Mesendoderm (in vitro differentiated cells): ENCODE results near the gene AHCTF1.

Experiments
- DNase-seq: peaks from one replicate; pipeline ENCODE4 v3.0.0; 2013
- H2AK5ac ChIP-seq: 2 replicates; pipeline ENCODE4 v1.6.1; 2013; ENCODE audit warnings: low read length, inconsistent platforms
- H2BK120ac ChIP-seq: 2 replicates; pipeline ENCODE4 v1.6.1; 2013; ENCODE audit warnings: low read depth, mild to moderate bottlenecking, low read length, moderate library complexity, mixed read lengths
- H2BK15ac ChIP-seq: replicated peaks from 2 replicates; pipeline ENCODE4 v1.6.1; 2013; ENCODE audit warnings: low read depth, mild to moderate bottlenecking, moderate library complexity
- H2BK5ac ChIP-seq: 2 replicates; pipeline ENCODE4 v1.6.1; 2013; ENCODE audit warnings: low read length, inconsistent platforms
- H3K18ac ChIP-seq: 2 replicates; pipeline ENCODE4 v1.6.1; 2013; ENCODE audit warnings: mild to moderate bottlenecking, low read length, mixed read lengths
- H3K23ac ChIP-seq: one replicate; pipeline ENCODE4 v1.6.1; 2013; ENCODE audit warnings: low read length
- H3K27ac ChIP-seq: 2 replicates; pipeline ENCODE4 v1.5.1; 2013; ENCODE audit warnings: low read depth, mild to moderate bottlenecking, inconsistent platforms, low read length, moderate library complexity
- H3K27me3 ChIP-seq: 2 replicates; pipeline ENCODE4 v1.6.1; 2013; ENCODE audit warnings: low read length, control low read depth, mild to moderate bottlenecking, inconsistent platforms; ENCODE audit not compliant: insufficient read depth, poor library complexity
- H3K36me3 ChIP-seq: 2 replicates; pipeline ENCODE4 v1.6.1; 2013; ENCODE audit warnings: low read length, inconsistent platforms; ENCODE audit not compliant: control insufficient read depth, insufficient read depth
- H3K4ac ChIP-seq: one replicate; pipeline ENCODE4 v1.6.1; 2013; ENCODE audit warnings: low read depth, mild to moderate bottlenecking, low read length, moderate library complexity
- H3K4me1 ChIP-seq: 2 replicates; pipeline ENCODE4 v1.6.1; 2013; ENCODE audit warnings: low read depth, low read length, inconsistent platforms; ENCODE audit not compliant: control insufficient read depth
- H3K4me2 ChIP-seq: 2 replicates; pipeline ENCODE4 v1.6.1; 2013; ENCODE audit warnings: low read length
- H3K4me3 ChIP-seq: 2 replicates; pipeline ENCODE4 v1.5.1; 2013; ENCODE audit warnings: mild to moderate bottlenecking, low read length
- H3K56ac ChIP-seq: one replicate; pipeline ENCODE4 v1.6.1; 2013; ENCODE audit warnings: low read length
- H3K79me1 ChIP-seq: 2 replicates; pipeline ENCODE4 v1.6.1; 2013; ENCODE audit warnings: low read length, inconsistent platforms
- H3K79me2 ChIP-seq: 2 replicates; pipeline ENCODE4 v1.6.1; 2013; ENCODE audit warnings: mild to moderate bottlenecking, low read length; ENCODE audit not compliant: control insufficient read depth, insufficient read depth
- H3K9ac ChIP-seq: 2 replicates; pipeline ENCODE4 v1.6.1; 2013; ENCODE audit warnings: low read length, inconsistent platforms
- H4K5ac ChIP-seq: one replicate; pipeline ENCODE4 v1.6.1; 2013; ENCODE audit warnings: low read length
- H4K8ac ChIP-seq: one replicate; pipeline ENCODE4 v1.6.1; 2013; ENCODE audit warnings: low read depth, mild to moderate bottlenecking, control low read depth, low read length, moderate library complexity
- WGBS: extraction: QIAGEN DNeasy Blood & Tissue Kit; methylation state at CpG from one replicate; pipeline ENCODE4 v1.1.7; 2013; ENCODE audit warnings: low lambda C conversion rate, missing lambda C conversion rate; ENCODE audit not compliant: insufficient coverage; ENCODE audit errors: extremely low coverage; 5-methylcytosine and 5-hydroxymethylcytosine counted together

The AHCTF1 gene

GRCh38 chr1:246801241-246802020, 130.3 kb downstream of the AHCTF1 start:
- Histone ChIP-seq H3K4me1 (no peaks in the 10 kb centered on the region), H3K36me3 (no peaks in the 10 kb centered on the region), H3K18ac (no peak overlapping the region), H3K27ac (no peak overlapping the region), H3K27me3 (no peaks in the 10 kb centered on the region), H3K4me3 (no peak overlapping the region), H2BK120ac (no peak overlapping the region), H3K79me1 (no peaks in the 10 kb centered on the region), H4K5ac (no peak overlapping the region), H3K4ac (no peak overlapping the region), H2AK5ac (no peak overlapping the region), H3K56ac (no peak overlapping the region), H4K8ac (no peak overlapping the region), H3K79me2 (no peaks in the 10 kb centered on the region), H3K4me2 (no peak overlapping the region), H3K9ac (no peak overlapping the region), H2BK5ac (no peak overlapping the region), H2BK15ac (no peak overlapping the region), H3K23ac (no peak overlapping the region)
- WGBS: no CpG with 5 or more reads among the region's 11 CpGs
- DNase-seq: no peak

DNA sequence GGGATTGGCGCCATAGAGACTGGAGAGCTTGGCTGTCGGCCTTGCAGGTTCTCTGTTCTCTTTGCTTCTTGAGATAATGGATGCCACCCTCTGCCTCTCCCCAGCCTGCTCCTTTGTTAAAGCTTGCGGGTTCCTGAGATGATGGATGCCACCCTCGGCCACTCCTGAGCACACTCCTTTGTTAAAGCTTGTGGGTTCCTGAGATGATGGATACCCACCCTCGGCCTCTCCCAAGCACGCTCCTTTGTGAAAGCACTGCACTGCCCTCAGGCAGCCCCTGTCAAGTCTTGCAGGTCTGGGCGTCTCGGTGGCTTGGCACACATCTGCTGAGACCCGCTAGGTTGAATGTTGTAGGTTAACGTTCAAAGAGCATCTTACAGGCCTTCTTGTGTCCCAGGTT, 131.0 kb downstream of the AHCTF1 start:
- Histone ChIP-seq H3K27me3 (no peaks in the 10 kb centered on the region), H3K27ac (no peak overlapping the region), H3K36me3 (no peaks in the 10 kb centered on the region), H3K4me3 (no peak overlapping the region), H3K9ac (no peak overlapping the region), H3K4ac (no peak overlapping the region), H4K8ac (no peak overlapping the region), H3K56ac (no peak overlapping the region), H3K23ac (no peak overlapping the region), H3K79me1 (no peaks in the 10 kb centered on the region), H3K79me2 (no peaks in the 10 kb centered on the region), H2AK5ac (no peak overlapping the region), H2BK15ac (no peak overlapping the region), H3K18ac (no peak overlapping the region), H2BK5ac (no peak overlapping the region), H4K5ac (no peak overlapping the region), H3K4me1 (no peaks in the 10 kb centered on the region), H3K4me2 (no peak overlapping the region), H2BK120ac (no peak overlapping the region)
- no peak for DNase-seq
- WGBS: no CpG with 5 or more reads among the region's 10 CpGs

DNA sequence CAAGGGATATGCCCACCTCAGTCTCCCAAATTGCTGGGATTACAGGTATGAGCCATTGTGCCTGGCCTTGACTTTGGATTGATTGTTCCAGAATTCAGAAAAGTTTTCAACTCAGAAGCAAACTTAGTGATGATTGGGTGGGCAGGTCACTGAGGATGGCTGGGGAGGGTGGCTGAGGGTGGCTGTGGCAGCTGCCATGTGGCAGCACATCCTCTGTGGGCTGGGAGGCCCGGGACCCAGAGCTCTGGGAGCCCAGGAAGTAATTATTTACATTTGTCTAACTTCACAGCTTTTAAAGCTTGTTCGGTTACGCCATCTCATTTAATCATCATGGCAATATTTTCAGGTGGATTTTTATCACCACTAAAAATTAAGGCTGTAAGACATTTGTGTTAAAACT, 131.4 kb downstream of the AHCTF1 start:
- Histone ChIP-seq H2BK120ac (no peak overlapping the region), H3K4me3 (no peak overlapping the region), H3K9ac (no peak overlapping the region)

GRCh38 chr1:246798606-246799496, 132.9 kb downstream of the AHCTF1 start:
- H3K9ac ChIP-seq: no peak overlapping the region
- H2AK5ac ChIP-seq: no peak overlapping the region
- no peak overlapping the region for H3K56ac ChIP-seq
- no peak overlapping the region for H3K4me3 ChIP-seq
- no peak overlapping the region for H3K27ac ChIP-seq
- no peak overlapping the region for H4K5ac ChIP-seq
- no peak overlapping the region for H2BK15ac ChIP-seq
- no peaks in the 10 kb centered on the region for H3K36me3 ChIP-seq
- H4K8ac ChIP-seq: no peak overlapping the region
- no peak overlapping the region for H2BK5ac ChIP-seq
- H3K4me1 ChIP-seq: peaks cover 7% of the 10 kb centered on the region
- no peak overlapping the region for H2BK120ac ChIP-seq
- H3K18ac ChIP-seq: no peak overlapping the region
- no peak overlapping the region for H3K23ac ChIP-seq
- no CpG with 5 or more reads among the region's 22 CpGs for WGBS
- H3K4me2 ChIP-seq: no peak overlapping the region
- no peaks in the 10 kb centered on the region for H3K27me3 ChIP-seq
- no peaks in the 10 kb centered on the region for H3K79me2 ChIP-seq
- DNase-seq: no peak
- no peak overlapping the region for H3K4ac ChIP-seq
- H3K79me1 ChIP-seq: no peaks in the 10 kb centered on the region

More for the DNA sequence above, 131.4 kb downstream of the AHCTF1 start:
- Histone ChIP-seq H3K56ac (no peak overlapping the region), H3K23ac (no peak overlapping the region), H3K27ac (no peak overlapping the region), H2BK15ac (no peak overlapping the region), H2AK5ac (no peak overlapping the region), H4K8ac (no peak overlapping the region), H3K18ac (no peak overlapping the region), H3K79me2 (no peaks in the 10 kb centered on the region), H3K4me1 (no peaks in the 10 kb centered on the region), H3K4me2 (no peak overlapping the region), H4K5ac (no peak overlapping the region), H3K4ac (no peak overlapping the region), H2BK5ac (no peak overlapping the region), H3K27me3 (no peaks in the 10 kb centered on the region), H3K36me3 (no peaks in the 10 kb centered on the region), H3K79me1 (no peaks in the 10 kb centered on the region)
- no peak for DNase-seq
- no CpG with 5 or more reads among the region's 3 CpGs for WGBS

DNA sequence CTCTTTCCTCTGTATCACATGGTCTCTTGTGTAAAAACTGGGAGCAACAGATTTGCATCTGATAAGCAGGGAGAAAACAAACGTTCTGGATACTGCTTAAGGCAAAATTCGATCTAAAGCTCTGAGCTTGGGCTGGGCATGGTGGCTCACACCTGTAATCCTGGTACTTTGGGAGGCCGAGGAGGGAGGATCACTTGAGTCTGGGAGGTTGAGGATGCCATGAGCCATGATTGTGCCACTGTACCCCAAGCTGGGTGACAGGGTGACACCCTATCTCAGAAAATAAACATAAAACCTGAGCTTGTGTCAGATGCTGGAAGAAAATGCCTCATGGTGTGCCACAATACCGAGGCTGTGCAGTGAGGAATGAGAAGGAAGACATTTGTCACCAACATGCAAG, 133.6 kb downstream of the AHCTF1 start:
- no peak overlapping the region for H3K23ac ChIP-seq
- no CpG with 5 or more reads among the region's 4 CpGs for WGBS
- H3K9ac ChIP-seq: no peak overlapping the region
- no peak overlapping the region for H4K5ac ChIP-seq
- H2BK5ac ChIP-seq: no peak overlapping the region
- H4K8ac ChIP-seq: no peak overlapping the region
- no peak for DNase-seq
- no peak overlapping the region for H3K27ac ChIP-seq
- no peaks in the 10 kb centered on the region for H3K79me1 ChIP-seq
- H3K4ac ChIP-seq: no peak overlapping the region
- no peak overlapping the region for H2BK15ac ChIP-seq
- H3K79me2 ChIP-seq: no peaks in the 10 kb centered on the region
- no peak overlapping the region for H2AK5ac ChIP-seq
- peaks cover 11% of the 10 kb centered on the region for H3K4me1 ChIP-seq
- H3K4me2 ChIP-seq: no peak overlapping the region
- H3K4me3 ChIP-seq: no peak overlapping the region
- H2BK120ac ChIP-seq: no peak overlapping the region
- no peaks in the 10 kb centered on the region for H3K27me3 ChIP-seq
- H3K18ac ChIP-seq: no peak overlapping the region
- H3K36me3 ChIP-seq: no peaks in the 10 kb centered on the region
- H3K56ac ChIP-seq: no peak overlapping the region
